NAMALWA (cell line): ENCODE data around the gene NR1I3.
"Not testable (repeated sequence)": the region's sequence is repeated elsewhere in the genome, so short reads cannot be mapped to it uniquely, and the experiment has no call there.

ENCODE experiments used
- DNase-seq: peaks from one replicate; pipeline ENCODE4 v3.0.0-alpha.2; 2015; ENCODE audit warnings: low spot score

The NR1I3 gene, protein sequence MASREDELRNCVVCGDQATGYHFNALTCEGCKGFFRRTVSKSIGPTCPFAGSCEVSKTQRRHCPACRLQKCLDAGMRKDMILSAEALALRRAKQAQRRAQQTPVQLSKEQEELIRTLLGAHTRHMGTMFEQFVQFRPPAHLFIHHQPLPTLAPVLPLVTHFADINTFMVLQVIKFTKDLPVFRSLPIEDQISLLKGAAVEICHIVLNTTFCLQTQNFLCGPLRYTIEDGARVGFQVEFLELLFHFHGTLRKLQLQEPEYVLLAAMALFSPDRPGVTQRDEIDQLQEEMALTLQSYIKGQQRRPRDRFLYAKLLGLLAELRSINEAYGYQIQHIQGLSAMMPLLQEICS

GRCh38 chr1:161238039-161238473 is at the start of gene NR1I3:
TSS of gene NR1I3 (minus strand) at chr1:161238203. CDS start at chr1:161236565, 1,638 bp downstream.
- DNase-seq: peak; percentile 1

DNA sequence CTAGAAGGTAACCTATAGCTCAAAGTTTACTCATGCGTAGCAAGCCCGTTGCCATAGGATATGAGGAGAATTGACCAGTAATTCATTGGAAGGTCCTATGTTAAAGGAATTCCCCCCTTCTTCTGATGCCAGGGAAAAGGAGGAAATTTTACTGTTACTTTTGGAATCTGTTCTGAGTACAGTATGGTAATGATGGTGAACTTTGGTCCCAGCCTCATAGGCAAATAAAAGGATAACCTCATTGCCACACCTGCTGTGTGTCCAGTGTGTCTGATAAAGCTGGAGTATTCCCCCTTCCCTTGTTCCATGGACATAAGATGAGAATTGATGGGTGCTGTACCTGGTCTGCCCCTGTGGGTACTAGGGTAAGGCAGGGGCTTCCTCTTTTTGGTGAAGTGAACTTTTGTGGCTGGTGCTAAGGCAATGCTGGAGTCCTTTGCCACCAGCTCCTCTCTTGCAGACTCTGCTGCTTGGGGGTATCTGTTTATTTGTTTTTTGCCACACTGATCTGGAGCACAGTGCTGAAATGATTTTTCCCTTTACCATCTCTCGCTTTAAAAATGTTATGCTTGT is 49.6 kb upstream of the NR1I3 start:
- no peak for DNase-seq

DNA sequence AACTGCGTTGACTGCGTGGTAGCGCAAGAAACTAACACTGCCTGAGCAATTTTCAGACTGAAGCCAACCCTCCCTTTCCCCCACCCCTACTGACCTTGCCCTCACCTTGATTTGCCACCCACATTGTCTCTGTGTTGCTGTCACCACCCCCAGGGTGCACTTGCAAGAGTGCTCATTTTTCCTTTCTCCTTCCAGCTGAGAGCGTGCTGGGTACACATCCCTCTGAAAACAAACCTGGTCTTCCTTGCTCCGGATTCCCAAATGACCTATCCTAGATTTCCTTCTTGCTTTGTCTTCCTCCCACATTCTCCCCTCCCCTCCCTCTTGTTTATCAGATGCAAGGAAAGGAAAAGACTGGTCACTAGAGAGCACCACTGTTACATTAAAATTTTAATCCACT is 47.5 kb upstream of the NR1I3 start:
- no peak for DNase-seq

DNA sequence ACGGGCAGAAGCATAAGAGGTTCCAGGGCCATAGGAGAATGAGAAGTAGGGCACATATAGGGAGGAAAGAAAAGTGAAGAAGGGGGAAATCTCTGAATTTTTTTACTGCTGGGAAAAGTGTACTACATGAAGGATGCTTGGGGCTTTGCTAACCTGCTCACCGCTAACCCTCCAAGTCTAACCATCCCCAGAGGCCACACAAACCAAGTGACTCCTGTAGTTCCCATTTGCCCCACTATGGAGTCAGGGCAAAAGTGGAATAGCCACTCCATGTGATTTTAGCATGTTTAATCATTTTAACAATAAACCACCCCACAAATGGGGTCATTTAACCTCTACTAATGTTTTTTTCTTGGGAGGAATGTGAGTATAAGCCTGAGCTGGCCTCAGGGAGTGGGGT is 47.1 kb upstream of the NR1I3 start:
- no peak for DNase-seq

DNA sequence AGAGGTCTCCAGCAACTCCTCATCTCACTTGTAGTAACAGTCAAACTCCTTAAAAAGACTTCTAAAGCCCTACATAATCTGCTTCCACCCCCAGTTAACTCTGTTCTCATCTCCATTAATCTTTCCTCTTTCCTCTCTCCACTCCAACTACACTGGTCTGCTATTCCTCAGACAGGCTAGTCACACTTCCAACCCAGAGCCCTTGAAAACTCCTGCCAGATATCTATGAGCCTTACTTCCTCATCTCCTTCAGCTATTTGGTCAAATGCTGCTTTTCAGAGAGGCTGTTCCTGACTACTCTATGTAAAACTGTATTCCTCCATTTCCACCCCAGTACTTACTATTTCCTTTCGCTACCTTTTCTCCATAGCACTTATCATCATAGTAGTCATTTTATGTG is 45.0 kb upstream of the NR1I3 start:
- DNase-seq: no peak

DNA sequence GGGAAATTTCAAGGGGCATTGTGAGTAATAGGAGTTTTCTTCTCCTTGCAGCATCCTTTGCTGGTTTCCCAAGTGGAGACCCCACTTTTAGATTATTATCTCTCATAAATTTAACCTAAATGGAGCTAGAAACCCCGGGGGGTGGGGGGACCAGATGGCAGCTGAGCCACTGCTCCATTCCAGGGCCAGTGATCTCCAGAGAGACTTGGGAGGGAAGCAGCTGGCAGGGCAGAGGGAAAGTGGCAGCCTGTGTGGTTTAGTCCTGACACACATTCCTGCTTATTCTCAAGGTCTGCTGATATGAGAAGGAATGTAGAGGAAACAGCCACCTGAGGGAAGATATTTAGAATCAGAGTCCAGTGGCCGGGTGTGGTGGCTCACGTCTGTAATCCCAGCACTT is 36.9 kb upstream of the NR1I3 start:
- DNase-seq: no peak

GRCh38 chr1:161273402-161273801 is 35.4 kb upstream of the NR1I3 start:
- DNase-seq: no peak

DNA sequence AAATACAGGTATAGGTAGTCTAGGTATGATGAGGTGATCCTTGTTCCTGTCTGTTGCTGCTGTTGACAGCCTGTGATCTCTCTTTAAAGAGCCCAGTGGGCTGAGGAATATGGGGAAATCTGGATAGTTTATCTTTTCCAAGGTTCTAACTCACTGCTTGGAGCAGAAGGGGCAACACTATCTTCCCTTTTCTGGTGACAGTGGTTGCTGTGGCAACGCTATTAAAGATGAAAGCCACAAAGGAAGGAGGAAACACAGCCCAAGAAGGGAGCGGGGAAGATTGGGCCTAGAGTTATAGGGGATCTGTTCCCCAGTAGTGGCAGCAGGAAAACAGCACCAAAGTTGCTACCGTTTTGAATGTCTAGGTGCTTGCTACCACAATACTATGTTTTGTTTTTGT is 29.3 kb upstream of the NR1I3 start:
- no peak for DNase-seq

DNA sequence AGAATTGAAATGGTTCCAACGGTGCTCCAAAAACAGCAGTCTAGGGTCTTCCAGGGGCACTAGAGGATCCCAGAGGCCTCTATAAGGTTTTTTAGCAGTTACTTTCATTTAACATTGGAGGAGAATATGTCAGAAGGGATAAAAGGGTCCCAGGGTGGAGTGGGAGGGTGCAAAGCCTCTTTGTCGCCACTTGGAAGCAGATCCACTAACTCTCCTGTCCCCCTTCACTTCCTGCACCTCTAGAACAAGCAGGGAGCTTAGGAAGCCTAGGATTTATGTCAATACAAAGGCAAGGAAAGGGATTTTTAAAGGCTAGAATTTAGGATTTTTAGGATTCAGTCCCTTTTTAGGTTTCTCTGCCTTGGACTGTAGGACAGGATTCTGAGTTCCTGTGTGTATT is 28.8 kb upstream of the NR1I3 start:
- no peak for DNase-seq

DNA sequence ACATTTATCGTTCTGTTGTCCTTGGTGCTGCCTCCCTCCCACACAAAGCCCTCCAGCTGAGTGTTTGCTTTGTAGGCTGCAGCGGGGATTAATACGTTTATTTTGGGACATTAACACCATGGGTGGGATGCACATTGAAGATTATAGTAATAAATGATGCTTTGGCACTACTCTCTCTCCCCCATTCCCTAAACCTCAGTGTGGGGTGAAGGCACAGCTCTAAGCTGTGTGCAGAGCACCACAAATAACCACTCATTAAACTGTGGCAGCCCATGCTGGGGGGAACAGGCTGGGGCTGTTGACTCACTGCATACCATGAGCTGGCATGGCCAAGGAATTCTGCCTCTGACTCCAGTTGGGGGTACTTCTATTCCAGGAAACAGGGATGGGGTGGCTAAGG is 28.2 kb upstream of the NR1I3 start:
- no peak for DNase-seq

GRCh38 chr1:161265305-161265704 is 27.3 kb upstream of the NR1I3 start:
- no peak for DNase-seq

DNA sequence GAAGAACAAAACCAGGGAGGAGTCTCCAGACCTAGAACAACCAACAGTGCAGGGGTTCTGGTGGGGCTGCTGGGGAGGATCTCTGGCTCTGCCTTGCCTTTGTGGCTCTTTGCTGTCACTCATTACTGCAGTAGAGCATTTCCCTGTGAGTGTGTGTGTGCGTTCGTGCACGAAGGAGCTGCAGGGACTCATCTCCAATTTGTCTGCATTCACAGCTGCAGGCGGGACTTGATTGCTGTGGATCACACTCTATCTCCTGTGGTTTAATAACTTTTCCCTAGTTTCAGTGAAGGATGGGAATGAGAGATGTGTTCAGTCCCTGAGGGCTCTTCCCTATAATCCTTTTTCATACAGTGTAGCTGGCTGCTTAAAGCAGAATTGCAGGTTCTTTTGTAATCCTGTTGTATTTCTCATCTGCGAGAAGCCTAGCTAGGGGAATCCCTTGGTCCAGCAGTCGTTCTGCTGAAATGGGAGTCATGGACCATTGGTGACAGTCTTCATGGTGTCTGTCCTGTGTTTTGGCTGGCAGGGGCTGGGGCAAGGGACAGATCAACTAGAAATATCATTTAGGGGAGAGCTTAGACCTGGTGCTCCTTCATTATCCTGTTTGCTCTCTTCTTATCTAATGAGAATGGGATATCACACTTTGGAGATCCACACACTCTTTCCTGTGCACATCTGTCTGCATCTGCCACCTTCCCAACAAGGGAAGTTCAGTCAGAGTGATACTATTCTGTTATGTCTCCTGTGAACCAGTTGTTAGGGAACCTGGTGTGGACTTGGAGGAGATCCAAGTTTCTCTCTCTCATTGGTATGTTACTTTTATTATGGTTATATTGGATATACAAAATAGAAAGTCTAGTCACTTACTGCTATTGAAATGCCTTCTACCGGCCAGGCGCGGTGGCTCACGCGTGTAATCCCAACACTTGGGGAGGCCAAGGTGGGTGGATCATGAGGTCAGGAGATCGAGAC is 23.5 kb upstream of the NR1I3 start:
- peak; percentile 65 for DNase-seq

GRCh38 chr1:161260376-161261260 is 22.6 kb upstream of the NR1I3 start:
- DNase-seq: no peak

DNA sequence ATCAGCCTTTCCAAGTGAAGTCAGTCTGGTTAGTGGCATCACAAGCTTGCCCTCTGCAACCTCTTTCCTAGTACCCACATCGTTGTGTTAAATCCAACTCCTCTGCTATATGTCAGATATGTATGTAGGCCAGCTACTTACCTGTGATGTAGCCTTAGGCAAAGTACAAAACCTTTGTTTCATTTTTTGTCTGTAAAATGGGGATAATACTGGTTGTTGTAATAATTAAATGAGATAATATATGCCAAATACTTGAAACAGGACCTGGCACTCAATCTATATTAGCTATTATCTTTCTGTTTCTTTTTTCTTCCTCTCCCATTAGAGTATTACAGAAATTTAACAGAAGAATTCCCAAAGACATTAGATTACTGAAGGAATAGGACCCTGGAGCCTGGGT is 21.8 kb upstream of the NR1I3 start:
- no peak for DNase-seq

GRCh38 chr1:161259345-161259702 is 21.3 kb upstream of the NR1I3 start:
- no peak for DNase-seq

- peak; percentile 42 for DNase-seq
Observed at GRCh38 chr1:161258439-161259344, 20.7 kb upstream of the NR1I3 start, which contains the start of gene PCP4L1. TSS of gene PCP4L1 (plus strand) at chr1:161258745. CDS start at chr1:161258975, 230 bp downstream.

DNA sequence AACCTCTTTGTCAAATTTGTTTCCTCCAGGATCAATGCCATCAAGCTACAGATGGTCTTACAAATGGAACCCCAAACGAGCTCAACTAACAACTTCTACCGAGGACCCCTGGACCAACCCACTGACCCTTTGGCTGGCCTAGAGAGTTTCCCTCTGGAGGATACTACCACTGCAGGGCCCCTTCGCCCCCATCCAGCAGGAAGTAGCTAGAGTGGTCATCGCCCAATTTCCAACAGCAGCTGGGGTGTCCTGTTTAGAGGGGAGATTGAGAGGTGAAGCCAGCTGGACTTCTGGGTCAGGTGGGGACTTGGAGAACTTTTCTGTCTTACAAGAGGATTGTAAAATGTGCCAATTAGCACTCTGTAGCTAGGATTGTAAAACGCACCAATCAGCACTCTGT is 19.1 kb upstream of the NR1I3 start:
- DNase-seq: peak; percentile 35

DNA sequence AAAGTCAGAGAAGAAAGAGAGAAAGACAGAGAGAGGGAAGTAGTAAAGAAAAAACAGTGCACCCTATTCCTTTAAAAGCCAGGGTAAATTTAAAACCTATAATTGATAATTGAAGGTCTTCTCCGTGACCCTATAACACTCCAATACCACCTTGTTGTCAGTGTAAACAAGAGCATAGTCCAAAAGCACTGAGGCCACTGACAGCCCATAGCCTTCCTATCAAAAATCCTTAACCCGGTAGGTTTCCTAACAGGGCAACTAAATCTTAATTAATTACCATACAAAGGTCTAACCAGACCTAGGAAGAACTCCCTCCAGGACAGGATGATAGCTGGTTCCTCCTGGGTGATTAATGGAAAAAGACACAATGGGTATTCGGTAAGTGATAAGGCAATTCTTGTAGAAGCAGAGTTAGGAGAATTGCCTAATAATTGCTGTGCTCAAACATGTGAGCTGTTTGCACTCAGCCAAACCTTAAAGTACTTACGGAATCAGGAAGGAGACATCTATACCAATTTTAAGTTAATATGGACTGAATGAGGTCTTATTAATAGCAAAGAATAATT is 18.0 kb upstream of the NR1I3 start:
- not testable (repeated sequence) for DNase-seq

- DNase-seq: not testable (repeated sequence)
Observed at GRCh38 chr1:161255302-161255701, 17.3 kb upstream of the NR1I3 start.

DNA sequence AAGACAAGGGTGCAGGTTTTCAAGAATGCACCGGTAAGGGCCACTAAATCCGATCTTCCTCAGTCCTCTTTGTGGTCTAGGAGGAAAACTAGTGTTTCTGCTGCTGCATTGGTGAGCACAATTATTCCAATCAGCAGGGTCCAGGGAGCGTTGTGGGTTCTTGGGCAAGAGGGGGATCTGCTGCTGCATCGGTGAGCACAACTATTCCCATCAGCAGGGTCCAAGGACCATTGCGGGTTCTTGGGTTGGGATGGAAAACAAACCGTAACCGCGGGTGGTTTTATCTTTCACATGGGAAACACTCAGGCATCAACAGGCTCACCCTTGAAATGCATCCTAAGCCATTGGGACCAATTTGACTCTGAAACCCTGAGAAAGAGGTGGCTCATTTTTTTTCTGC is 13.6 kb upstream of the NR1I3 start:
- DNase-seq: no peak
